Inflammatory macrophage (primary cell): ENCODE results near the gene EYS.
"Not testable (repeated sequence)": the region's sequence is repeated elsewhere in the genome, so short reads cannot be mapped to it uniquely, and the experiment has no call there.

Experiments used
- DNase-seq, 2 donors: peaks; one replicate each; pipeline ENCODE4 v3.0.0-alpha.2; 2020 to 2022

Gene EYS

GRCh38 chr6:63804381-63804956, 1902.6 kb downstream of the EYS start:
- DNase-seq = no peak

DNA sequence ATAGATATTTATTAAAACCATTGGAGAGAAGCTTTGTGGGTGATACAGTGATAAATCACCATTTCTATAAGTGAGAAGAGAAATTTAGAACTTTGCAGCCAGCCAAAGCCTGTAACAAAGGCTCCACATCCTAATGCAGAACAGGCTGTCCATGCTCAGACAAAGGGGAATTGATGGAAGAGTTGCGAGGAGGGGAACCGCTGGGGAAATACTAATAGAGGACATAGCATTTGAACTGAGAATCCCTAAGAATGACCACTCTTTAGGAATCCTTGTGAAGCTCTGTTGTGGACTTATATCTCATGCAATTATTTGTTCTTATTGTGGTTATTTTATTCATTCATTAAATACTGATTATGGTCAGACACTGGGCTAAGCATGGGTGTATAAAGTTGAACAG, 1903.7 kb downstream of the EYS start:
- DNase-seq = no peak

DNA sequence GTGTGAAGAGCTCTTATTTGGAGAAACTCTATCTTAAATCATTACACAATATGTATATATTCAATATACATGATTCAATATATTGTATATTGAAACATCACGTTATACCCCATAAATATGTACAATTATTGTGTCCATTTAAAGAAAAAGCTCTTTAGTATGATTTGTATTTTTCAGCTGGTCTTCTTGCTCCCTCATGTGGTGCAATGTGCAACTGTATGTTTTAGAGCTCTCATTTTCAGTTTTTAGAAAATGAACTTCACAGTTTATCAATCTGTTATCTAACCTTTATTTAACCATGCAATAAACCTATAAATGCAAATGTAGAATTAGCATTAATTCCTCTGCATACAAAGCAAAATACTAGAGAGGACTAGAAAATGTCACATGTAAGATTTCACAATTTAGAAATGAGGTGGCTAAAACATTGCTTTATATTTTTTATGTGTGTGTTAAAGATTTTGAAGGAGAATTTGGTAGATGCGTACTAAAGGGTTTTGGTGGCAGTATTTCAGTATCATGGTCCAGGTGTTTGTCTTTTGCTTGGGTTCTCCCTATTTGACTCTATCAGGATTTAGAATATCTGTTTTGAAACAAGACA, 1904.3 kb downstream of the EYS start:
- DNase-seq = peak; percentile 36 to 41

GRCh38 chr6:63800386-63800785, 1906.6 kb downstream of the EYS start:
- not testable (repeated sequence) for DNase-seq

DNA sequence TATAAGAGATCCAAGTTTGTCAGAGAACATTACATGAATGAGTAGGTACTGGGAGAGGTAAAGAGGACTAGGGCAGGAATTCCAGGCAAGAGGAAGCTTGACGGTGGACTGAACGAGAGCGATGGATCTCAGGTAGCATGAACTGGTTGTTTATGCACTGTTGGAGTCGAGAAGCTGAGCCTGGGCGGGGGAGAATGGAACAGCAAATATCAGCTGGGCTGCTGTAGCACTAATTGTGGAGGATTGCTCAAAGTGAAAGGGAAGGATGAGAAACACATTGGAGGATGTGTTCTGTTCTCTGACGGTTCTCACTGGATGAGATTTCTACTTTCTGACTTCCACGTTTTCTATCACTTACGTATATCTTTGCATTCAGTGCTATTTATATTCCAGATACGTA, 1907.2 kb downstream of the EYS start:
- no peak for DNase-seq

DNA sequence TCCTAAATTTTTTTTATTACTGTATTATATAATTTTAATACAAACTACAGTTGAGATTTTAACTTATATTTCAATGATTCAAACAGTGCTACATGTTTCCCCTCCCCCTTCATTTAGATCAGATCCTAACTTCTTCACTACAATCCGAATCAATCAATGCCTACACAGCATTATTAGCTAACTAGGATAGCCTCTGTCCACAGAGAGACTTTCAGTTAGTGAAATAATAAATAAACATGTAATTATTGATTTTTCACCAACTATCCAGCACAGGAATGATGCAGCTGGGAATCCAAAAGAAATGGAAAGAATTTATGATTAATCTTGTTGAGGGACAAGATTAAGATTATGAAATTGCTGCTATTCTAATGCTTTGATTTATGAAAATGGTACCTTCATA, 1907.7 kb downstream of the EYS start:
- DNase-seq = no peak

DNA sequence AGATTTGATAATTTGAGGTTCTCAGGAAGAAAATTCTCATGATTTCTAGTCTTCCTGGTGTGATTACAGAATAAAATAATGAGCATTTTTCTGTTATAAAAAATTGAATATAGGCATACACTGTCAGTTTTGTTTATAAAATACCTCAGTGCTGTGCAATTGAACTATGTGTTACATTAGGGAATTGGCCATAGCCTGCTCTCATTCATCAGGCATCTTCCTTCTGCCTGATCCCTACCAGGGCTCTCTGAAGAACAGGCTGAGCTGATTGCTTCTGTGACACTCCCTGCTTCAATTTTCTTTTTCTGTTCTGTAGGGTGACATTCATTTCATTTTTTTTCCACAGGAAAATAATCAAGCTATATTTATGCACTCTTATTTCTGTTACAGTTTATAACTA, 1908.6 kb downstream of the EYS start:
- no peak for DNase-seq

DNA sequence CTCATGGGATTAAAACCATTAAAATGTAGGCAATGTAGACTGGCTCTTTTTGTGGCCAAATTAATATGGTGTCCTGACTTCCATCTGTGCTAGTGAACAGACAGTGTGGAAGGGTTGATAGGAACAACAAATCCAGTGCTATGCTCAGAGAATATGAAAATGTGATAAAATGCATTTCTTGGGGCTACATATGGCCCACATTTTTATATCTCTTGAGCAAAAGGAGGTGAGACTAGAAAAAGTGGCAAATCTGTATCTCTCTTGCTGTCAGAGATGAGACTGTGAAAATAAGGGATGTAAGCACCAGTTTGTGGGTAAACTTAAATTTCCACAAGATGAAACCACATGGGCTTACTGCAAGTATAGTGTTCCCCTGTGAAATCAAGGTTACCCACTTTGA, 1909.3 kb downstream of the EYS start:
- DNase-seq = no peak

DNA sequence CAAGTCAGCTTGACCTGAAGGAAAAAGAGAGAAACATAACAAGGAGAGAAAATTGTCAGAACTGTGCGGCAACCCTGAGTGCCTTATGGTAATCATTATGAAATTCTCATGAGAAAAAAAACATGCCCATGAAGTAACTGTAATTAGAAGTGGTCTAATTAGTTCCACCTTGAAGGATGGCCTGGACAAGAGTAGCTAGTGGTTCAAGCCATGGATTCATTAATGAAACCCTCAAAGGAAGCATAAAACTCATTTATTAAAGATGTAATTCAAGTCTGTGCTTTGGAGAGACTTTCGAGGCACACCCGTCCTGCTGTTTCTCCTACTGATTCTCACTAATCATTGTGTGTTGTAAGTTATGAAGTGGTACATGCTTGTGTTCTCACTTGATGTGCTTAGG, 1911.2 kb downstream of the EYS start:
- no peak for DNase-seq

GRCh38 chr6:63795006-63795405, 1912.0 kb downstream of the EYS start:
- DNase-seq = no peak

DNA sequence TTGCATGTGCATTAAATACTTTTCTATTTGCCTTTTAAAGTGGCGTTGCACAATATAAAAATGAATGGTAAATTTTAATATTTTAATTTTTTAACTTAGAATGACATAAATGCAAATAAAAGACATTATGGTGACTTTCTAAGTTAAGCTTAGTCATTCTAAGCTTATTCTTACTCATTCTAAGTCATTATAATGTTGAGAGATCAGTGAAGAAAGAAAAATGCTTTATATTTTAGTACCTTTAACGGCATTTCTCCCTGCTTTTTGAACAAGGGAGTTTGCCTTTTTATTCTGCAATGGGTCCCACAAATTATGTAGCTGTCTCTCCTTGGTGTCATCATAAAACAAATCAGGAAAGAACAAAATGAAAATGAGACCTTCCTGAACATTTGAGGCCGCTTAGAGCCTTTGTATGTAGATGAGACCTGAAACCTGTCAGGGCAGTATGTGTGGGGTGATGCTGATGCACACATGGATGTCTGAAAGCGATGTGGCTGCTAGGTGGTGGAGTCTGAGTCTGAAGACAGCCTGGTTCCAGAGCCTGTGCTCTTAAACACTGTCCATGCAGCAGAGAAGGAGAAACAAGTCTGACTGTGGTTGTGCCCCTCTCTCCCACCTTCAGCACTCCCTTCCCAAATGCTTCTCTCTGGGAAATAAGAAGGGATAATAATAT, 1913.4 kb downstream of the EYS start:
- no peak for DNase-seq

GRCh38 chr6:63792736-63793464, 1914.1 kb downstream of the EYS start:
- DNase-seq = peak in 1 of 2 donors; percentile 61

DNA sequence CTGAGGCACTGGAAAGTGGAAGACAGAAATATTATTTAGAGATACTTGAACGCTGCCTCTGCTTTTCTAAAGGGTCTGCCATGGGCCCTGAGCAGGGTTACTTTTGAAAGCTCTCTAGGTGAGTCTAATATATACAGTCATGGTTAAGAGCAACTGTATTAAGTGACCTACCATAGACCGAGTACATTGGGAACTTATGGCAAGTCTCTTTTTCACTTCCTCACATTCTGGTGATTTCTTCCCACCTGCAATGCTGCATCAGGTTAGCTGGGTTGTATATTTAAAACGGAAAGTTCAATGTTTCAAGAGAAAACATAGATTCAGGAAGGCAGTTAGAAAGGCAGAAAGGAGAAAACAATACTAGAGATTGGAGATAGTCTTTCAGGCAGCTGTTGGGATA, 1916.7 kb downstream of the EYS start:
- no peak for DNase-seq

DNA sequence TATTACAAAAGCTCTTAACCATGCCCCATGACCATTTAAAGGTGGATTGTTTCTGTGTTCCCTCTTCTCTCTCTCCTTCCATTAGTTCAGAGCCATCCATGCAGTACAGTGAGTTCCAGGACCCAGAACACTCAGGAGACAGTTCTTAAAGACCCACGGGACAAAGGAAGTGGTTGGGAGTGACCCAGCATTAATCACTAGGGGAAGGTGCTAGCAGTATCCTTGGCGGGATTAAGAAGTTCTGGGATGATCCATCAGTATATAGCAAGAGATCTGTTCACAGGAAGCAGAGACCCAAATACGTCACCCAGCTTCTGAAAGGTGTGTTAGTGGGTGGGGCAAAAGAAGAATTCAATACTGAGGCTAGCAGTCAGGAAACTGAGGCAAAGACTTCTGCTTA, 1917.3 kb downstream of the EYS start:
- DNase-seq = no peak

GRCh38 chr6:63788569-63788968, 1918.5 kb downstream of the EYS start:
- DNase-seq = no peak

DNA sequence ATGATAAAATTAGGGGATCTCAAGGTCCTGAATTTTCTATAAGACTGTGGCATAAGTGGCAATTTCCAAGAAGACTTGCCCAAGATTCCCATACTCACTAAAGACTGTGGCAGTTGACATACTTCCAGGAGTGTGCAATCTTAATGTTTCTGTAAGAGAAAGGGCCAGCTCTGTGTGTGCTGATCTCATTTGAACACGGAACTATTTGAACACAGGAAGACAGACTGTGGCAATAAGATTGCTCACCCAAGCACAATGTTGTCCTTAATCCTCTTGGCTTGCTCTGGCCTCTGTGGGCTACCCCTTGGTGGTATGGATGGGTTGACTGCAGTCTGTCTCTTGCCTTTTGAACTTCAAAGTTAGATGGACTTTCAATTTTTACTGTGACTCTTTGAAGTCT, 1920.0 kb downstream of the EYS start:
- DNase-seq = peak in 1 of 2 donors; percentile 22

DNA sequence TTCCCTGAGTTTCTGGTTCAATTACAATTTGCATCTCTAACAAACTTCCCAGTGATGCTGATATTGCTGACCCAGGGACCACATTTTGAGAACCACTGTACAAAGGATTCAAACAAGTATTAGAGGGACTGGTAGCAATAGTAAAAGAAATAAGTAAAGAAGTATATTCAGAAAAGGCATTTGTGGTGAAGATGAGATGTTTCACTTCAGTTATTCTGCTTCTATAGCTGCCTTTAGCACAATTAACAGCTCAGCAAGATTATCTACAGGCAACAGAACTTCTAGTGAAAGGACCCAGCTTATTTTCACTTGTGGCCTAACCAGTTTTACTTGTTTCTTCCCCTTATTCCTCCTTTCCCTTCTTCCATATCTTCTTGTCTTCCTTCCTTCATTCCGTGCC, 1922.0 kb downstream of the EYS start:
- no peak for DNase-seq

DNA sequence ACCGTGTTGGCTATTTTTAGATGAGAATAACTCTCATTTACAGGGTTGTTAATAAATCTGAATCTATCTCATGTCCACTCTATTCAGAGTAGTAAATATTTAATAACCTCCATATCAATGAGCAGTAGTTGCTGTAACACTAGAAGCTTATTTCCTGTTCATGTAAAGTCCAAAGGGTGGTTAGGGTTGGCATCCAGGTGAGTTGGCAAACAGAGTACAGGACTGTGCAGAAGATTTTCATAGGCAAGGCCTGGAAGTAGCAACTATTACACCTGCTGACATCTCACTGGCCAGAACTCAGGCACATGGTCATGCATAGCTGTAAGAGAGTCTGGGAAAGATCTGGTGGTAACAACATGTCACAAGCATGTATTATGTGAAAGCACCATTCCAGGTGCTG, 1923.9 kb downstream of the EYS start:
- no peak for DNase-seq

GRCh38 chr6:63774961-63775360, 1932.1 kb downstream of the EYS start:
- no peak for DNase-seq

- DNase-seq = no peak
Observed at GRCh38 chr6:63773200-63773599, 1933.8 kb downstream of the EYS start.

GRCh38 chr6:63765828-63766227, 1941.2 kb downstream of the EYS start:
- no peak for DNase-seq

GRCh38 chr6:63764318-63764916, 1942.6 kb downstream of the EYS start:
- DNase-seq = peak; percentile 37 to 83

DNA sequence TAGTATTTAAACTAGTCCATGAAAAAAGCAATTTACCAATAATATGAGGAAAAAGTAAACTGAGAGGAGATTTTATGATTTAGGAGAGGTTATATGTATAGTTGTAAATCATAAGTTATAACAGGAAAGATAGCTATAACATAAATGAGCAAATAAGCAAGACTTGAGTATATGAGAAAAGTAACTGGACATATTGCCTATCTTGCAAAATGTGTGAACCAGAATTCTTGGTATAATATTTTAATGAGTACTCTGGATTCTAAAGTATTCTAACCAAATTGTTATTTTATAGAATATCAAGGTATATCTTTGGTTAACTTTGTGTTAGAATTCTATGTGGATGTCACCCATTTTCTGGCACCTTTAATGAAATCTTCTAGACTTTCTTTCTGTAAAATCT, 1946.8 kb downstream of the EYS start:
- no peak for DNase-seq
